HG03520 (cell line): ENCODE measurements around the gene FCGR2B.
"Not testable (repeated sequence)": the region's sequence is repeated elsewhere in the genome, so short reads cannot be mapped to it uniquely, and the experiment has no call there.

ENCODE experiments used
- ATAC-seq: cut with Tn5 transposase; IDR thresholded peaks from one replicate; pipeline ENCODE4 v1.9.1; 2021; ENCODE audit warnings: mild to moderate bottlenecking, moderate library complexity; ENCODE audit not compliant: unreplicated experiment

FCGR2B gene

DNA sequence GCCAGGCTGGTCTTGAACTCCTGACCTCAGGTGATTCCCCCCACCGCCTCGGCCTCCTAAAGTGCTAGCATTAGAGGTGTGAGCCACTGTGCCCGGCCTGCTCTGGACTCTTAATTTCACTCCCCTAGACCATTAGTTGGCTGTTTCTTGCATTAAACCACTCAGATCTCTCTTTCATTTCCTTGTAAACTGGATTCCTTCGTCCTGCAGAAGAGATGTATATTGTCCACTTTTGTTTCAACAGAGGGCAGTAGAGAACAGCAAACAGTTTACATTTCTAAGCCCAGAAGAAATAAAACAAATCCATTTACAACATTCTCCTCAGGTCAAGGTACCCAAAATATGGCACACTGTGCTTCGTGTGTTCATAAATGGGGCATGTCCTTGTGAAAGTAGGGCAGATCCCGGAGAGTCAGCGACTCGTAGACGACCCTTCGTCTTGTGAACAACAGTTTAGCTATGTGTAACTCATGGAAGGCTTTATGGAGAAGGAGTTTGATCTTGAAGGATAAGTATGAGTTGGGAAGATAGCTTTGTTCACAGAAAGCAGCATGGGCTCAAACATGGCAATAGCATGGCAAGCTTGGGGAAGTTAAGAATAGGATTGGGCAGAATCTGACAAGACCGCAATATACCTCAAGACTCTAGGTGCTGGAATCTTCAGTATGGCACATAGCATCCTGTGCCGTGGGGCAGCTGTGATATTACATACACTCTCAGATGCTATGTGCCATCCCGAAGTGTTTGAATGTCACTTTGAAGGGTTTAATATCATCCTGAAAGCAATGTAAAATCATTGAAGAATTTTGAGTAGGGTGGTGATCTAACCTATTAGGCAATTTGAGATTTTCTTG, 15.2 kb upstream of the FCGR2B start:
- not testable (repeated sequence) for ATAC-seq

DNA sequence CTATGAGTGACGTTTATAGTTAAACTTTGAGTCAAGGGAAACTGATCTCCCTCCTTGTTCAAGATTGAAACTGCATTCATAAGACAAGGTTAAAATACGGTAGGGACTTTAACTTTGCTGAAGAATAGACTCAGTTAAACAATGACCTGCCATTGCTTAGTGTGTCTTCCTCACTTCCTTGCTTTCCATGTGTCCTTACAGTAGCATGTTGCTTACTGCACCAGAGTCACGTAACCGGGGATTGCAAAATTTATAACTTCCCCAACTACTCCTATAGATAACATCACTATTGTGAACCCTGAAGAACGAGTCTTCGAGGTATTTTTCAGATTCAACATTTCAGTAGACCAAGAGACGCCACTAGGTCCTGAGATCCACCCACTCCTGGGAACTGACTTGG, 9.4 kb upstream of the FCGR2B start:
- not testable (repeated sequence) for ATAC-seq

DNA sequence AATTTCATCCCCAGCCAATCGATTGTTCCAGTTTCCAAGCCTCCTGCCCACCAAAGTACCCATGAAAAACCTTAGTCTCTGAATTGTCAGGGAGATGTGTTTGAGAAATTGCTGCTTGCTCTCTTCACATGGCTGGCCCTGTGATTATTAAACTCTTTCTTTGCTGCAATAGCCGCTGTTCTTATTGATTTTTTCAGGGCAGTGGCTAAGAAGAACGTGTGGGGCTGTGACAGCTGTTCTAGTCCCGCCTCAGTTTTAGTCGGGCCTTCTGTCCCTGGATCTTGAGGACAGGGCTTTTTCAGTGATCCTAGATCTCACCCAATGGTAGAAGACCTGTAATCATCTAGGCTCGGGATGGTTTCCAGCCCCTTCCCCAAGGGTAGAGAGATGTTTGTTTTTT, 9.0 kb upstream of the FCGR2B start:
- ATAC-seq = not testable (repeated sequence)

DNA sequence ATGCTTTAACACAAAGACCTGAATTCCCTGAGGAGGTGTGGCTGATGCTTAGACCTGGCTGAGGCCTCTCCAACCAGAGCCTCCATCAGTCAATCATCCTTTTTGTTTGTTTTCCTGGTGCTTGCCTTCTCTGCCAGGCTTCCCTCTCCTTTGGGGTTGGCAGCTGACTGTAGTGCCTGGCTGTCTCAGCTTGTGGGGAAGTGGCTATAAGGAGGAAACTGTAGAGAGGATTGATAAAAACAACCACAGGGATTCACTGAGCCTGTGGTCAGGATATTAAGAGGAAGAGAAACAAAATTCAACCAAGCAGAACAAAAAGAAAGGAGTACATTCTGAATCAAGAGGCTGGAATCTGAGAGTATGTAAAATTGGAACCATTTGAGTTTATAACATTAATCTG, 4.4 kb upstream of the FCGR2B start:
- ATAC-seq = not testable (repeated sequence)

DNA sequence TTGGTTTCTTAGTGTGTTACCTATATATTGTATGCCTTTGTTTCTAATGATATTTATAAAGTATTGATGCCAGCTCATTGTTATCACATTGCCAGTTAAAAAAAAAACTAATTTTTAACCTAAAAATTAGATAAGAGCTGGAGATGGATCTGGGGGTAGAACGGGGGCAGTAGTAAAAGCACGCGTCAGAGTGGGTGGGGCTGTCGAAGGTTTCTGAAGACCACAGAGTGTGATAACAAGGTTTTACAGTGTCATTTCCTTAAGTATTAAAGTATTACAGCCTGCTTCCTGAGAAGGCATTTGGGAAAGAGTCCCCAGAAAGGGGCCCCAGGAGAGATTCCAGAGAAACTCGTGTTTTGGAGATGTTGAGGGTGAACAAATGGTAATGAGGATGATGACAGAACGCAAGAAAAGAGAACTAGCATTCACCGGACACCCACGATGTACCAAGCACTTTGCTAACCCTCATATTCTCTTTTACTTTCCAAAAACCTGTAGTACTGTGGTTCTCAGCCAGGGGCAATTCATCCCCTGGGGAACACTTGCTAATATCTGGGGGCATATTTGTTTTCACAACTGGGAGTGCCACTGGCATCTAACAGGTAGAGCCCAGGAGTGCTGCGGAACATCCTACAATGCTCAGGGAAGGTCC, 1.2 kb upstream of the FCGR2B start:
- not testable (repeated sequence) for ATAC-seq

DNA sequence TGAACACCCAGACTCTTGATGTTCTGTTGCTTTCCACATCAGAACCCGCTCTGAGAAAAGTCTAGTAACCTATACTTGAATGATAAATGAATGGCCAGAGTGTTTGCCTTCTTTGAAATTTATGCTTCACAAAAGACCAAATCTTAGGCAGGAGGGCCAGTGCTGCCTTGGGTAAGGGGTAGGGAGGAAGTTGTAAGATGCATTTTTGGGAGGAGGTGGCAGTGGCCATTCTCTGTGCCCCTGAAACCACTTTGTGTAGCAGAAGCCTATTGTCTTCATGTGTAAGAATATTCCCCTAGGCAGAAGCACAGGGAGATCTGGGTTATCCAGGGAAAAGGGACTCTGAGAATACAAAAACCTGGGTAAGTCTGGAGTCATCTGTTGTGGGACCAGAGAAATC, 626 bp downstream of the FCGR2B start:
- not testable (repeated sequence) for ATAC-seq

DNA sequence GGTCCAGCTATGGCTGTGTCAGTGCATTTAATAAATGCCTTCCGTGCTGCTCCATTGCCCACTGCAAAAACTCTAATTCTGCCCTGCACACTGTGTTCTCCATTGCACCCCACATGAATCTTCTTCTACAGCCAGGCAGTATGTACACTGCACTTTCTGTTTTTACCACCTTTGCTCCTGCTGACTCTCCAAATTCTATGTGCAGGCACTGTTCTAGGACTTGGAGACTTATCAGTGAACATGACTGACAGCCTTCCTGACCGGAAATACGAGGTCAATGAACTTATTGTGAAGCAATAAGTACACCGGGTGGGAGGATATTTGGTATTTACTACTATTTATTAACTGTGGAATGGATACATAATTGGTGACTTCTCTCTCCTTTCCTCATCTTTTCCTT, 1.7 kb downstream of the FCGR2B start:
- ATAC-seq = not testable (repeated sequence)

DNA sequence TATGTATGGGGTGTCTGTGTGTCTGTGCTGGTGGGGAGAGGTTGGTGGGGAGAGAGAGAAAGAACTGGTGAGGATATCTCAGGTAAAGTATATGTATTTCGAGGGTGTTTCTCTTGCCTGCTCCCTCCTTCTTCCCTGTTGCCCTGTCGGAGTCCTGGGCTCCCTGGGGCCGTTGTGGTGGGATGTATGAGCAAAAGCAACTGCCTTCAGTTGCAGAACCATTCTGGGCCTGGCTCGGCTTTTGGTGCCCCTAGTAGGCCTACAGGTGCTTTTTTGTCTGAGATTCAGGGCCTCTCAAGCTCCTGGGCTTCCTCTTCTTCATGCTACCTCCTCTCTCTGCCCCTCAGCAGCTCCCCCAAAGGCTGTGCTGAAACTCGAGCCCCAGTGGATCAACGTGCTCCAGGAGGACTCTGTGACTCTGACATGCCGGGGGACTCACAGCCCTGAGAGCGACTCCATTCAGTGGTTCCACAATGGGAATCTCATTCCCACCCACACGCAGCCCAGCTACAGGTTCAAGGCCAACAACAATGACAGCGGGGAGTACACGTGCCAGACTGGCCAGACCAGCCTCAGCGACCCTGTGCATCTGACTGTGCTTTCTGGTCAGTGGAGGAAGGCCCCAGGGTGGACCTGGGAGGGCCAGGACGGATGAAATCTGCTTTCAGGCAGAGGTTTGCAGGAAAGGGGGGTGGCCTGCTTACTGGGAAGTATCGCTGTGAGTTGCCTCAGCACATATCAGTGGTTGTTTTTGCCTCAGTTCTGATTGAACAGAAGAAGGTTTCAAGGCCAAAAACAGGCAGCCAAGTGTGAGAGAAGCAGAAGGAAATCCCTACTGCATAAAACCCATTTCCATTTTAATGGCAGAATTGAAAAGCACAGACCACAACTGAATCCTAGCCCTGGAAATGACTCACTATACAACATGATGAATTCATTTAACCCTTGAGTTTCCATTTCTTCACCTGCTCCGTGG, 8.4 kb downstream of the FCGR2B start:
- not testable (repeated sequence) for ATAC-seq

DNA sequence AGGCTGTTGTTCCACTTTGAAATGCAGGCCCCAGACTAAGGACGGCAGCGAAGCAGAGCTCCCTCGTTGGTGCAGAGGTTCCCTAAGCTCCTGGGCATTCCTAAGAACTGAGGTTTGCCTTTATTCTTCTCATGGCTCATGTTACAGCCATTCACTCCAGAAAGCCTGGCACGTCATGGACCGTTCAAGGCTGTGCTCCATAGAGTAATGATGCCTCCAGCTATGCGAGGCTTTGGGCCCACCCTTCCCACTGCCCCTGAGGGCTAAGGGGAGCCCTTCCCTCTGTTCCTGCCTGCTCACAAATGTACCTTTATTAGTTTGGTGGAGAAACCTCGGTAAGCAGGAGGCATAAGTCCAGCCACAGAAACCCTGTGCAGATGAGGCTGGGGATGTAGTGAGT, 10.5 kb downstream of the FCGR2B start:
- ATAC-seq = not testable (repeated sequence)

DNA sequence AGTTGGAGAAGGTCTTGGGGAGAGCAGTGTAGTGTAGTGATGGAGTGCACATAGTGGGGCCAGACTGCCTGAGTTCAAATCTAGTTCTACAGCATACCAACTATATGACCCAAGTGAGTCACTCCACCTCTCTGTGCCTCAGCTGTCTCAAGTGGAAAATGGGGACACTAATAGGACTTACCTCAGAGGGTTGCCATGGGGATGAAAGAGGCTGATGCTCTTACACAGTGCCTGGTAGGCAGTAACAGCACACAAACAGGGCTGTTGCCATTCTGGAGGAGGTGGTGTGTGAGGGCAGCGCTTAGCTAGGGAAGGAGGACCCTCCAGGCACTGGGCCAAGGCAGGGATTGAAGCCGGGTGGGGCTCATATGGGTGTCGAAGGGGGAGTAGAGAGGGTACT, 11.5 kb downstream of the FCGR2B start:
- ATAC-seq = not testable (repeated sequence)

DNA sequence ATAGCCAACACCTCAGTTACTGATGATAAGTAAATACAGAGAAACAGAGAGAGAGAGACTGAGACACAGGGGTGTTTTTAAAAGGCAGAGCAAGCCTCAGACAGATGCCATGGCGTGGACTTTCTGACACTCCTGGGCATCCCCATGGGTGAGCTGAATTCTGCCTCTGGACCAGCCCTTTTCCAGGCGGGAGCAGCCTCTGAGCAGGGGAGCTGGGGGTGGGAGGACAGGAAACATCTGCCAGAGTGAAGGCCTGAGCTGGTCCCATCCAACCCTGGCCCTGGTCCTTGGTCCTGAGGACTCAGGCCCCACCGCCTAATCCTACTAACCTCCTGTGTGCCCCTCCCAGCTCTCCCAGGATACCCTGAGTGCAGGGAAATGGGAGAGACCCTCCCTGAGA, 12.0 kb downstream of the FCGR2B start:
- not testable (repeated sequence) for ATAC-seq

DNA sequence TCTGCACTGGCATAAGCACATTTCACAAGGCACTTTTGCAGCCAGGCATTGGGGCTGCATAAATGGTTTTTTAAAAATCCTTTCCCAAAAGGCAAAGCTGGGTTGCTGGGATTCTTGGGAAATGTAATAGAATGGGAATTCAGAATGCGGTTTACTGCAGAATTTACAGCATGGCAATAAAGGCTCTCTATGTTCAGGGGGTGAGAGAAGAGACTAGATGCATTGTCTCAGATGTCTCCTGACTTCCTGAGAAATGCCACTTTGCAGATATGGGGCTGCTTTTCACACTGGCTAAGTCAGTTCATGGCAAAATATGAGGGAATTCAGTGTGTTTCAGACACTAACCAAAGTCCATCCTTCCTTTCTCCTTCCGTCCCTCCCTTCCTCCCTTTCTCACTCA, 13.5 kb downstream of the FCGR2B start:
- ATAC-seq = no peak

DNA sequence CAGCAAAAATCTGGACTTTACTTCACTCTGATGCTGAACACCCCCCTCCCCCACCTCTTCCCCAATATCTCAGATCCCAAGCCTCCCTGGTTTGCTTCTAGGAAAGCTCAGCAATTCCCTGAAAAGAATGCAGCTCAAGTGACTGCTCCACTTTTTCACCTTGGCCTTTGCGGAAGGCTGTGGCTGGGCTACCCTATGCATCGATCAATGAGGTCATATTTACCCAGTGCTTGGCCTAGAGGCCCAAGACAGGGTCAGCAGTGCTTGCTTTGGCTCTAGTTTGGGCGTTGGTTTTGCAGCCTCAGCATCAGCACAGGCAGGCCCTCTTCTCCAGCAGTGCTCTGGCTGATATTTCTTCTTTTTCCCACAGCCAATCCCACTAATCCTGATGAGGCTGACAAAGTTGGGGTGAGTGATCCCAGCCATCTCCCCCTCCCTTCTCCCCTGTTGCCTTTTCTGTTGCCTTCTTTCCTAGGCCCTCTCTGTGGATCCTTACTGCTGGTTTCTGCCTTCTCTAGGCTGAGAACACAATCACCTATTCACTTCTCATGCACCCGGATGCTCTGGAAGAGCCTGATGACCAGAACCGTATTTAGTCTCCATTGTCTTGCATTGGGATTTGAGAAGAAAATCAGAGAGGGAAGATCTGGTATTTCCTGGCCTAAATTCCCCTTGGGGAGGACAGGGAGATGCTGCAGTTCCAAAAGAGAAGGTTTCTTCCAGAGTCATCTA, 14.2 kb downstream of the FCGR2B start:
- no peak for ATAC-seq

DNA sequence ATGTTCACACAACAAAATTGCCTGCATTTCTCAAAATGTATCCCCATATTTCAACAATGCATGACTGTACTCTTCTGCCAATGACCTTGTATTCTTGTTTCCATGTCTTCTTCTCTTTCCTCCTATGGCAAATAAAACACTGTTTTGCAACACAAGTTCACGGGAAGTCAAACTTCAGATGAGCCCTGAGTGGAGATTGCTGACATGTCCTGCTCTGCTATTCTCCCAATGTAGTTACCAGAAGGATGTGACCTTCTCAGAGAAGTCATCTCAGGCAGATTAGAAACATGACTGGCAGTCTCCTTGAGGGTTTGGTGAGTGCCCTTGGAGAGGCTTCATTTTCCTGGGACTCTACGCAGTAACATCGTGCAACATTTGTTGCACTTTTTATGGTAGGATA, 15.6 kb downstream of the FCGR2B start:
- ATAC-seq = no peak

DNA sequence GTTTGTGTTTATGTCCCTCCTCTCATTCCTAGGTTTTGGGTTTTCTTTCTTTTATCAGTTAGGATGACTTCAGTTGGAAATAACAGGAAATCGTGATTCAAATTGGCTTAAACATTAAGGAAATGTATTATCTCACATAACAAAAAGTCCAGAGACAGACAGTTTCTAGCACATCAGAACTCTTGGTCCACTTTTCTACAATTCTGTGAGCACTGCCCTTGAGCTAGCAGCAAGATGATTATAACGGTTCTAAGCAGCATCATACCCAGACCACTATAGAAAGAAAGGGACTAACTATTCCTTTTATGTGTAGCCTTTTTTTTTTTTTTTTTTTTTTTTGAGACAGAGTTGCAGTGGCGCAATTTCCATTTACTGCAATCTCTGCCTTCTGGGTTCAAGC, 18.9 kb downstream of the FCGR2B start:
- ATAC-seq = no peak

DNA sequence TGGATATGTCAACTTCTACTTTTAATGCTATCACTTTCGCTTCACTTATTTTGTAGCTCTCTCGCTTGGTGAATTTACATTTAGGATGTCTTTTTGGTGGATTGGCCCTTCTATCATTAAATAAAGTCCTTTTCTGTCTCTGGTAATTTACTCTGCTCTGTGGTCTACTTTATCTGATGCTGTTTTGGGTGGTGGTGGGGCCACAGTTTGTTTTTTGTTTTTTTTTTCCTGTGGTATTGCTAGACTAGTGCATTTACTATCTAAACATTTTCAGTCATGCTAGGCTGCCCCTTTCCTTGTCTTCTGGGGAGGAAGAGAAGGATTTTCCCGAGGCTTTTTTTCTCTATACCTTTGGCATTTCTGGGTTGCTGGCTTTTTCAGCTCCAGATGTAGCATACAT, 26.0 kb downstream of the FCGR2B start:
- no peak for ATAC-seq

DNA sequence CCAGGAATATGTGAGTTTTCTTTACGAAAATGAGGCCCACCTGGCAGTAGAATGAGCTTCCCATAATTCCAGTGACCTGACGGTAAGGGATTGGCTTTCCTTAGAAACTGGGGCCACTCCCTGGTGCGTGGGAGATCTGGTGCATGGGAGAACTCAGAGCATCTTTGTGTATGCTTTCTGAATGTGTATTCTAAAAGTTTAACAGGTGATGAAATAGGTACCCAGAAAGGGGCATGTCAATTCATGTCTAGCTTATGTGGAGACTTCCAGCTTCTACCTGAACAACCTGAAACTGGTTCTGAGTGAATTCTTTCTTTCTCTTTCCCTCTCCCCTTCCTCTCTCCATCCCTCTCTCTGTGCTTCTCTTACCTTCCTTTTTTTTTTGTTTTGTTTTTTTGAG, 28.9 kb downstream of the FCGR2B start:
- ATAC-seq = no peak

DNA sequence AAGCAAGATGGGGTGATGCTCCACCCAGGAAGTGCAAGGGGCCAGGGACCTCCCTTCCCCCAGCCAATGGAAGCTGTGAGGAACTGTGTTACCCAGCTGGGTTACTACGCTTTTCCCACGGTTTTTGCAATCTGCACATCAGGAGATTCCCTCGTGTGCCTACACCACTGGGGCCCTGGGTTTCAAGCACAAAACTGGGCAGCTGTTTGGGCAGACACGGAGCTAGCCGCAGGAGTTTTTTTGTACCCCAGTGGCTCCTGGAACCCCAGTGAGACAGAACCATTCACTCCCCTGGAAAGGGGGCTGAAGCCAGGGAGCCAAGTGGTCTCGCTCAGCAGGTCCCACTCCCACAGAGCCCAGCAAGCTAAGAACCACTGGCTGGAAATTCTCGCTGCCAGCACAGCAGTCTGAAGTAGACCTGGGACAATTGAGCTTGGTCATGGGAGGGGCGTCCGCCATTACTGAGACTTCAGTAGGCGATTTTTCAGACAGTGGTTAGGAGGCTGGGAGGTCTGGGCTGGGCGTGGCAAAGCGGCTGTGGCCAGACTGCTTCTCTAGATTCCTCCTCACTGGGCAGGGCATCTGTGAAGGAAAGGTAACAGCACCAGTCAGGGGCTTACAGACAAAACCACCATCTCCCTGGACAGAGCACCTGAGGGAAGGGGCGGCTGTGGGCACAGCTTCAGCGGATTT, 30.2 kb downstream of the FCGR2B start:
- not testable (repeated sequence) for ATAC-seq

DNA sequence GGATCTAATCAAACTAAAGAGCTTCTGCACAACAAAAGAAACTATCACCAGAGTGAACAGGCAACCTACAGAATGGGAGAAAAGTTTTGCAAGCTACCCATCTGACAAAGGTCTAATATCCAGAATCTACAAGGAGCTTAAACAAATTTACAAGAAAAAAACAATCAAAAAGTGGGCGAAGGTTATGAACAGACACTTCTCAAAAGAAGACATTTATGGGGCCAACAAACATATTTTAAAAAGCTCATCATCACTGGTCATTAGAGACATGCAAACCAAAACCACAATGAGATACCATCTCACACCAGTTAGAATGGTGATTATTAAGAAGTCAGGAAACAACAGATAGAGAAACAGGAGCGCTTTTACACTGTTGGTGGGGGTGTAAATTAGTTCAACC, 35.4 kb downstream of the FCGR2B start:
- ATAC-seq = not testable (repeated sequence)

DNA sequence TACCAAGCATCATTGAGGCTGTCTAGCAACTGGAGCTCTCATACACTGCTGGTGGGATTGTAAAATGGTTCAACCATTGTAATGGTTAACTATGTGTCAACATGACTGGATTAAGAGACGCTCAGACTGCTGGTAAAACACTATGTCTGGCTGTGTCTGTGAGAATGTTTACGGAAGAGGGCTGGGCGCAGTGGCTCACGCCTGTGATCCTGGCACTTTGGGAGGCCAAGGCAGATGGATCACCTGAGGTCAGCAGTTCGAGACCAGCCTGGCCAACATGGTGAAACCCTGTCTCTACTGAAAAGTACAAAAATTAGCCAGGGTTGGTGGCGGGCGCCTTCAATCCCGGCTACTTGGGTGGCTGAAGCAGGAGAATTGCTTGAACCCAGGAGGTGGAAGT, 39.3 kb downstream of the FCGR2B start:
- ATAC-seq = no peak
